Muscle of back (tissue), 11 donors: ENCODE measurements around the gene ZNF750. TPM values are rescaled to one million over a fixed set of nuclear protein-coding genes. Genes with fewer than 3 reads are reported as not detected.
A peak's percentile ranks its signal among the peaks of the same experiment; 100 is the strongest.

Source experiments
- DNase-seq, 3 donors: peaks; one replicate each; pipeline versions ENCODE4 v3.0.0 to v3.0.0-alpha.2; 2013
- polyA plus RNA-seq, 10 donors: library from polyadenylated mRNA; unstranded; fragments of 120-200 nt; gene quantifications; one replicate each; pipeline ENCODE4 v1.2.1, GENCODE V29; 2013; ENCODE audit not compliant: insufficient read length in 10 of 10

Gene ZNF750
- polyA plus RNA-seq, 10 donors = 0.17 to 8.7 (median 0.28) TPM

DNA sequence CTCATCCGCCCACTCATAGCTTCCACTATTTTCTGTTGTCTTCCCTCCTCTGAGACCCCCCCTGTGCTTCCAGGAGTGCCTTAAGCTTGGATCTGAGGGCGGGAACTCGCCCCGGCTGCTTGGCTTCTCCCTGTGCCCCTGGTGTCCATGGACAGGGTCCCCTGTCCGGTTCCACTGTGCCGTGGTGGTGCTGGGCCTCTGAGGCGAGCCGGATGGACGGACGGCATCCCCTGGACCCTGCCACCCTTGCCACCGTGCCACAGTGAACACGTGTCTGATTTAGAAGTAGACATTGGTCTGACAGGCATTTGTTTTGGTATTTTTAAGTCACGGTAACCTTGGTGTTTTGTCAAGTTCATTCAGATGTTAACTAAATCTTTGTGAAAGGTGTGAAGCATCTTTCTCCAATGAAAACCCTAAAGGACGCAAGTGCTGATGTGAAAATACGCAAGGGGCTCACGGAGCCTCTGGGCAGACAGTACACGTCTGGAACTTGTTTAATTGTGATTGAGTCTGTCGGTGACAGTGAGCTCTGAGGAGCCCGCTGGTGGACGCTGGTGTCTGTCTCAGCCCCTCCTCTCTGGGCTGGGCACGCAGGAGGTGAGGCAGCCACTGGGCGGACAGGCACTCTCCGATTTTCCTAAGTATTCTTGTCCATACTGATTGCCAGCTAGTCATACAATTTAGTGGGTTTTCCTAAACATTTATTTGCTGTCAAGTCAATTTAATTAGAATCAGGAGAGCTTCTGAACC is 26.3 kb downstream of the ZNF750 start:
- DNase-seq = no peak

DNA sequence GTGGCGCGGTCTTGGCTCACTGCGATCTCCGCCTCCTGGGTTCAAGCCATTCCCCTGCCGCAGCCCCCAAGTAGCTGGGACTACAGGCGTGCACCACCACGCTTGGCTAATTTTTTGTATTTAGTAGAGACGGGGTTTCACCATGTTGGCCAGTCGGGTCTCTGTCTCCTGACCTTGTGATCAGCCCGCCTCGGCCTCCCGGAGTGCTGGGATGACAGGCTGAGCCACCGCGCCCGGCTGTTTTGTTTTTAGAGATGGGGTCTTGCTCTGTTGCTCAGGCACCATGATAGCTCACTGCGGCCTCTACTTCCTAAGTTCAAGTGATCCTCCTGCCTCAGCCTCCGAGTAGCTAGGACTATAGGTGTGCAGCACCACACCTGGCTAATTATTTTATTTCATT is 27.2 kb downstream of the ZNF750 start:
- DNase-seq = no peak

DNA sequence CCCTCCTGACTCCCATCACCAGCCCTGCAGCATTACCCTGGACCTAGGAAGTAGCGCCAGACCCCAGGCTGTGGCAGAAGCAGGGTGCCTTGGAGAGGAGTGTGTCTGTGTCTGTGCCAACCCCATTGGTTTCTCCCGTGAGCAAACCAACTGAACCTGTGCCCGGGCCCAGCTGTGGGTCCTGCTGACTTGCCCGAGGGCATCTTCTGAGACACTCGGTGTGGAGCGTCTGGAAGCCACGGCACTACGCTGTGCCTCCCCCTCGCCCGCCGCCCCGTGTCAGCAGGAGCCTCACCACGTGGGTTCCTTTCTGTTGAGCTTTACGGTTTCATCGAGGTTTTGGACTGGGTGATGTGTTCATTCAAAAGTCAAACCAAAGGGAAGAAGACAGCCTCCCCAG is 27.8 kb downstream of the ZNF750 start:
- no peak for DNase-seq

DNA sequence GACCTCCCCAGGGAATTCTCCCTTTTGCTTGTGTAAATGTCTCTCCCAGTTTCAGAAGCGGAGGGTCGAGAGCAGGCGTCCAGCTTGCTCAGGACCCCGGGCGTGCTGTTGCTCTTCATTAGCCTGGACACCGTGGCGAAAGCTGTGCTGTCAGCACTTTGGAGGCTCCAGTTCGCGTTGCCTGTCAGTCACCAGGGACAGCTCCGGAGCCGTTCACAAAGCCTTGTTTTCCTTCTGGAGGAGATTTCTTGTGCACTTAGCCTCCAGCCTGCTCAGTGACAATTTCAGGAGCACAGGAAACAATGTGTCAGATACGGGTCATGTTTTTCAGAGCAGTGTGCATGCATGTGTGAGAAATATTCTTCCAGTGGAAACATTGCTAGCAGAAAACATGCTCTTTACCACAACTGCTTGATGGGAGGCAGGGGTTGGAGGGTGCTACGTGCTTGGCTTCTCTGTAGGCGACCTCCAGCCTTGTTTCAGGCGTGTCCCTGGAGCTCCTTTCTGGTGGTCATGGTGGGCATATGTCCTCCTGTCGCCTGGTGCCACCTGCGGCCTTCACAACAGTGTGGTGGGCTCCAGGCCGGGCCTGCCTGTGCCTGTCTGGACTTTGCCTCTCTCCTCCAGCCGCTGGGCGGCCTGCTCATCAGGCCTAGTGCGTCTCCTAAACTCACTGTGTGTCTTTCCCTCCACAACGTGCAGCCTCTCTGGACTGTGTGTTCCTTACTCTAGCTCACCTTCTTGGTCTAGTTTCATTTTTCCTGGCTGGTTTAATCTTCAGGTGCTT is 29.0 kb downstream of the ZNF750 start:
- DNase-seq = no peak

DNA sequence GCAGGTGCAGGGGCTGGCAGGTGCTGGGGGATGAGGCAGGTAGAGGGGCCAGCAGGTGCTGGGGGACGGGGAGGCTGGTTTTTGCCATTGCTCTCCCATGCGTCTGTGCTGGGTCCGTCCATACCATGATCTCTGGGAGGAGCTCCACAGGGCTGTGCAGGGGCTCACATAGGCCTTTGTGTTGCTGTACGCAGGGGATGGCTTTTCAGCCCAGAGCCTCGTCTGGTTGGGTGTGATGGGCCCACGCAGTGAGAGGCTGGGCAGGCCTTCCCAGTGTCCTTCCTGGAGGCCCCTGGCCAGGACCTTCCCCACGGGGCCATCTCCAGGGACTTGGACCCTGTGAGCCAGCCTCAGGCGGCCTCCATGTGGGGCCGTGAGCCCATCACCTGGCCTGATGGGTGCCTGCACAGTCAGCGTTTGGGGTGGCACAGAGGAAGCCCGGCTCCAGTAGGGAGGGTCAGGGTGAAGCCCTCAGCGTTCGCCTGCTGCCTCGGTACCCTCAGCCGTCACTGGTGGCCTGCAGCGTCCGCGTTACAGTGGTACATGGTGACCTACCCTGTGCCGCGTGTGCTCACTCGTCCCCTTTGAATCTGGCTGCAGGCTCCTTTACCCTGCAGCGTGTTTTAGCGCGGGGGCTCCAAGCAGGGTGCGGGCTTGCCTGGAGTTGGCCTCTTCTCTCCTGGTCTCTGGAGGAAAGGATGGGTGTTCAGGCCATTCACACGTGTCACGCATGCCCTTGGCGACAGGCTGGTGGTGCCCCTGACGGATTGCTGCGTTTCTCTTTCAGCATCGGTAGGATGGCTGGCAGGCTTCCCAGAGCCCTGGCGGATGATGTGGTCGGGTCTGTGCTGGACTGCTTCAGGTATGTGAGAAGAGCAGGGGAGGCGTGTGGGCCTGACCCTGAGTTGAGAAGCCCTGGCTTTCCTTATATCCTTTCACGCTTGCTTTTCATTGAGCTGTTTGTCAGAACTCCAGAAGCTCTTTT is 30.6 kb downstream of the ZNF750 start:
- no peak for DNase-seq

DNA sequence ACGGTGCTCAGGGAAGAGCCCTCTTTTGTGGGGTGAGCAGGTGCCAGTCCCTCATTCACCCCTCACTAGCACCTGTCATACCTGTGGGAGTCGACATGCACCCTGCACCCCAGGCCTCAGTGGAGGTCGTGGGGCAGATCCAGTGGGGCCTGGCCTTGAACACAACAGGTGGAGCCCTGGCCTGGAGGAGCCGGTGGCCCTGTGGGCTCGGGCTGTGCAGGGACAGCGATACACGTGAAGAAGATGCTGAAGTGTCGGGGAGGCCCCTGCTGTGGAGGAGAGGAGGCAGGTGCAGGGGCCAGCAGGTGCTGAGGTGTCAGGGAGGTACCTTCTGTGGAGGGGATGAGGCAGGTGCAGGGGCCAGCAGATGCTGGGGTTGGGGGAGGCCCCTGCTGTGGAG is 31.8 kb downstream of the ZNF750 start:
- DNase-seq = no peak

DNA sequence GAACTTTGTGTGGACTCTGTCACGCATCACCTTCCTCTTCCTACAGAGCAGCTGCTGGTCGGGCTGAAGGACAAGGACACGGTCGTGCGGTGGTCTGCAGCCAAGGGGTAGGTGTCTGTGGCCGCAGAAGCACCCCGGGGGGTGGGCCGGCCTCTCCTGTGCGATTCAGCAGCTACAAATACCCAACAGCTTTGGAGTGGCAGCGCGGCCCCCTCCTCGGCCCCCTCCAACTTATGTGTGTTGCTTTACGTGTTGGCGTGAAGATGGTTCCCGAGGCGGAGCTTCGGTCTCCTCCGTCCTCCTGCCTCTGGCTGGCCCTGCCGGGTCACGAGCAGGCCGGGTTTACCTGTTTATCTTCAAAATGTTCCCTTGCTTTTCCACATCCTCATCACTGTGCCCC is 32.3 kb downstream of the ZNF750 start:
- DNase-seq = no peak

DNA sequence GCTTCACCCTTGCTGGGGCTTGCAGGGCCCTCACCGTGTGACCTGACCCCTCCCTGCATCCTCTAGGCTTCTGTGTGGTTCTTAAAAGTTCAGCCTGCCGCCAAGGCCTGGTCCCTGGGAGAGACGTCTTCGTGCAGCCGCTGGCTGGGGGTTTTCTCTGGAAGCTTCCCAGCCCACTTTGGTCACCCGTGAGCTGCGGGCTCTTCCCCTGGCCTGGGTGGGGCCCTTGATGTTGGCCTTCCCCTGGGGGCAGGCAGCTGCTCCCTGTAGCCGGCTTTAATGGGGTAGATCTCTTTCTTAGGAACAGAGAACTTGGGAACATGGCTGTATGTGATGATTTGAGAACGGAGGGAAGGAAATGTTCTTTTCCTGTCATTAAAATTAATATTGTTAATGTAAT is 32.7 kb downstream of the ZNF750 start:
- DNase-seq = no peak

DNA sequence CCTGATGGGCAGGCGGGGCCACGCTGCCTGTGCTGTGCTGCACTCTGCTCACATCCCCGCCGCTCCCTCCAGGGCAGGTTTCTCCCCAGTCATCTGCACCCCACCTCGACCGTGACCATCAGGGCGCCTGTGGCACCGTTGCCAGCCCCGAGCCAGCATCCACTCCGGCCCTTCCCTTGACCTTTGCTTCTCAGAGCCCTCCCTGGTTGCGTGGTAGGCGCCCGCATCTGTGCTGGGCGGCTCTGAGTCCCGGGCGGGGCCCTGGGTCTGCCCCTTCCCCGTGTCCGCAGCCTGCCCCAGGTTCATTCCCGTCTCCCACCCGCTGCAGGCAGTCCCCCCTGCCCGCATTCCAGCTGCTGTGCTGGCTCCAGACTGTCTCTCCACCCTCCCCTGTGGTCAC is 33.2 kb downstream of the ZNF750 start:
- no peak for DNase-seq

DNA sequence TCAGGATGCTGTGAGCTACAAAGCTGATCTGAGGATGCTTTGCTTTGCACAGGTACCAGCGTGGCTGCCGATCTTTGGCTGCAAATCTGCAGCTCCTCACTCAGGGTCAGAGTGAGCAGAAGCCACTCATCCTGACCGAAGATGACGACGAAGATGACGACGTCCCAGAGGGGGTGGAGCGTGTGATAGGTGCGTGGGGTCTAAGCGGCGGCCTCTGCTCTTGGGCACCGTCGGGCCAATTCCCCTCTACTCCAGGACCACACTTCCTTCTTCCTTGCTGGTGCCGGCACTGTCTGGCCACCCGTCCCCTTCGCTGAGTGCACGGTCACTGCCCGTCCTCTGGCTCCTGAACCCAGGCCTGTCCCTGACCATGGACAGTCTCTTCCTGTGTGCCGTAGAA is 34.0 kb downstream of the ZNF750 start:
- DNase-seq = no peak

DNA sequence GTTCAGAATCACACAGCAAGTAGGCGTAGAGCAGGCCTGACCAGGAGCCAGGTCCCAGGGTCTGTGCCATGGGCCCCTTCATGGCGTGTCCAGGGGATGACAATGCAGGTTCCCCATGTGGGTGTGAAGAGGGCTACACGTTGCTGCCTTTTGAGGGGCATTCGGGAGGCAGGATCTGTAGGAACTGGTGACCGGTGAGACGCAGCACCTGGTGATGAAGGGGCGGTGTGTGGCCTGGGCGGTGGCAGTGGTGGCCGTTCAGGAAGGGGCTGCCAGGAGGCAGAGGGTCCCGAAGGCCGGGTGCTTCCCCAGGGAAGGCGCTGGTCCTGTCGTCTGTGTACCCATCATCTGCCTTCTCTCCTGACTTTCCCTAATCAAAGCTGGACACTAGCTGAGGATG is 34.6 kb downstream of the ZNF750 start:
- DNase-seq = no peak

DNA sequence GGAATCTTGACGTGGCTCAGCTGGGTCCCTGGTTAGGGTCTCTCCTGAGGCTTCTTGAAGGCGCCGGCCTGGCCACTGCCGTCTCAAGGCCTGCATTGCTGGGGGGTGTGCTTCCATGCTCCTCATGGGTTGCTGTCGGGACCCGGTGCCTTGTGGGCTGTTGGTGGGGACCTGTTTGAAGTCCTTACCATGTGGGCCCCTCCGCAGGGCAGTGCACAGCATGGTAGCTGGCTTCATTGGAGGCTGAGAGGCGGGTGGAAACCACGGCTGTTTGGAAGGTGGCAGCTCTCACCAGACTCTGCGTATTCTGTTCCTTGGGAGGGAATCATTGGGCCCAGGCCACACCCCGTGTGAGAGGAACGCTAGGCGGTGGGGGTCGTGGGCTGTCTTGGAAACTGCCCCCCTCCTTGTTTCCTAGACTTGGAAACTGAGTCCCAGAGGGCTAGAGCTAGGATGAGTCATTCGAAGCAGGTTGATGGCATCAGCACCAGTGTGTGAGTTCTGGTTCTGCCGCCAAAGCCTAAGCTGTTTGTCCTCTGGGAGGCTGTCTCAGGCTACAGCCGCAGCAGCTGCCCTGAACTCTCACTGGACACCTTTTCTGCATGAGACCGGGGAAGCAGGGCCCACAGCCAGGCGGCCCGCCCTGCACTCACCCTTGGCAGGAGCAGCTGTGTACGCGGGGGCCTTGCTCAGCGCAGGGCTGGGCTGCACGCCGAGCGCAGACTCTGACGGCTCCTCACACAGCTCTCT is 35.2 kb downstream of the ZNF750 start:
- DNase-seq = peak; percentile 82 to 96 (median 93)

DNA sequence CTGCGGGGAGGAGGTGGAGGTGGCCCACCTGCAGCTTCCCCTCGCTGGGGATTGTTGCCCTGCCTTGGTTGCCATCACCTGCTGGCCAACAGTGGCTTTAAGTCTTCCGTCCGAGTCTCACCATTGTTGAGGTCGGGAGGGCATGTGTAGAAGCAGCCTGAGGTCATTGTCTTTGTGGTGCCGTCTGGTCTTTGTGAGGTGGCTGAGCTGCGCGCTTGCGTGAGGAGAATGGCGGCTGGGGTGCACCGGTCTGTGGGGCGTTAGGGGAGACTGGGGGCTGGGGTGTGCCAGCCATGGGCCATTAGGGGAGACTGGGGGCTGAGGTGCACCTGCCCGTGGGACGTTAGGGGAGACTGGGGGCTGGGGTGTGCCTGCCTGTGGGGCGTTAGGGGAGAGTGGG is 36.2 kb downstream of the ZNF750 start:
- no peak for DNase-seq

DNA sequence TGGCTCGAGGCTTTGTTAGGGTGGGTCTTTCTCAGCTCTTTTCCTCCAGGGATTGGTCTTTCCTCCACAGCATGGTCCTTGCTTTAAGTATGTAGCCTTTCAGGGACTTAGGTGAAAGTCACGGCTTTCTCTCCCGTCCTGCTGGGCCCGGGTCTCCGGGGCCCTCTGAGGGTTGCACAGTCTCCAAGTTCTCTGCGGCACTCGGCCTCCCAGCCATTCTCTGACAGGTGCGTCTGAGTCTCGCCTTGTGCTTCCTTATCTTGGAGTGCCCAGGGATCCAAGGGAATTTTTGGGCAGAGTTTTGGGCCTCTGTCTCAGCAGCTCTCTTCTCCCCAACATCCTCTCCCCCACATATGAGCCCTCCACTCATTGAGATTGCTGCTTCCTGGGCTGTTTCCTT is 36.6 kb downstream of the ZNF750 start:
- DNase-seq = no peak

DNA sequence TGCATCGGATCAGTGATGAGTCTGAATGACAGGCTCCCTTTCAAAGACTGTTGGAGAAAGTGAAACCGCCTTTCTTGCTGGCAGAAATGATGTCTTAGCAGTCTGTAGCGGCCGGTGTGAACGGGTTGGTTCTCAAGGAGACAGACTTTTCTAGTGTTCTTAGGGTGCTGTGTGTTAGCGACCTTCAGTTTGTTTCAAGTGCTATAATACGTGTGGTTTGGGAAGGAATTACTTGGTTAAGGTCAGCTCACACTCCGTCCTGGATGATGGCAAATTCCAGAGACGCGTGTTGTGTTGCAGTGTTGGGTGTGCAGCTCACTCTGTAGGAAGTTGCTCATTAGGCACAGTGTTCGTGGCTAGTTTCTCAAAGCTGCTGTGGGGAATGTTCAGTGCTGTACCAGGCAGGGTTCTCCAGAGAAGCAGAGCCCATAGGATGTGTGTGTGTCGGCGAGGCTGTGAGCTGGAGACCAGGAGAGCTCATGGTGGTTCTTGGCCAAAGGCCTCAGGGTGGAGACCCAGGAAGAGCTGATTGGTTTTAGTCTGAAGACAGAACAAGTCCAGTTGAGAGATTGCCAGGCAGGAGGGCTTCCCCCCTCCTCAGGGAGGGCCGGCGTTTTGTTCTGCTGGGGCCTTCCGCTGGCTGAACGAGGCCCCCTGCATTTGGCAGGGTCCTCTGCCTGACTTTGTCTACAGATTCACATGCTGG is 37.6 kb downstream of the ZNF750 start:
- DNase-seq = peak in 2 of 3 donors; percentile 53 to 65

DNA sequence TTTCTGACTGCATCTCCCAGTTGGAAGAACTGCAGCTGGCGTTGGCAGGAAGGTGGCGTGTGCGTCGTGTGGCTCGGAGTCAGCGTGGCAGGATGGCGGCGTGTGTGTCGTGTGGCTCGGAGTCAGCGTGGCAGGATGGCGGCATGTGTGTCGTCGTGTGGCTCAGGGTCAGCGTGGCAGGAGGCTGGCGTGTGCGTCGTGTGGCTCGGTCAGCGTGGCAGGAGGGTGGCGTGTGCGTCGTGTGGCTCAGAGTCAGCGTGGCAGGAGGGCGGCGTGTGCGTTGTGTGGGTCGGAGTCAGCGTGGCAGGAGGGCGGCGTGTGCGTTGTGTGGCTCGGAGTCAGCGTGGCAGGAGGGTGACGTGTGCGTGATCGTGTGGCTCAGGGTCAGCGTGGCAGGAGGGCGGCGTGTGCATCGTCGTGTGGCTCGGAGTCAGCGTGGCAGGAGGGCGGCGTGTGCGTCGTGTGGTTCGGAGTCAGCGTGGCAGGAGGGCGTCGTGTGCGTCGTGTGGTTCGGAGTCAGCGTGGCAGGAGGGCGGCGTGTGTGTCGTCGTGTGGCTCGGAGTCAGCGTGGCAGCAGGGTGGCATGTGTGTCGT is 38.3 kb downstream of the ZNF750 start:
- no peak for DNase-seq

DNA sequence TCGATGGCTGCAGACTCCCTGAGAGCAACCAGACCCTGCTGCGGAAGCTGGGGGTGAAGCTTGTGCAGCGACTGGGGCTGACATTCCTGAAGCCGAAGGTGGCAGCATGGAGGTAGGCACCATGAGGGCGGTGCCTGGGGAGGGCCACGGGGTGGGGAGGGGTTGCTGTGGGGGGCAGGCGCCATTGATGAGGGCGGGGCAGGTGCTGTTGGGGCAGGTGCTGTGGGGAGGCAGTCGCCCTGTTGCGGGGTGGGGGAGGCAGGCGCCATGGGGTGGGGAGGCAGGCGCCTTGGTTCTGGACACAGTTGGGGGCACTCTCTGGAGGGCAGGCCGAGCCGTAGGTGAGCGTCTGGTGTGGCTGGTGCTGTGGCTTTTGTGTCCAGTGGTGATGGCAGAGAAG is 38.9 kb downstream of the ZNF750 start:
- DNase-seq = no peak

DNA sequence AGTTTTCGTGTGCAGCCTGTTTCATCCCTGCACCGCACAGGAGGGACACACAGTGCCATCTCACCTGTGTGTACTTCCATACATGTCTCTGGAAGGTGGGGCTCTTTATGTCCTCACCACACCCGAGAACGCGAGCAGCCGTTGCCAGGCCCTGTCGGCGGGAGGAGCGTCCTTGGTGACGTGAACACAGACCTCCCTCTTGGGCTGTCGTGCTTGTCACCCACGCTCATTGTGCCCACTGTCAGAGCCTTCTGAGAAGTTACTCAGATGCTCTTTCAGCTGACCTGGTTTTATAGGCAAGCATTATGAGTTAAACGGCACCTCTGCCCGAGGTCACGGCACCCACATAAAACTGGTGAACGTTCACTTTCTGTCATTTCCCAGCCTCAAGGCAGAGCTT is 40.2 kb downstream of the ZNF750 start:
- no peak for DNase-seq

DNA sequence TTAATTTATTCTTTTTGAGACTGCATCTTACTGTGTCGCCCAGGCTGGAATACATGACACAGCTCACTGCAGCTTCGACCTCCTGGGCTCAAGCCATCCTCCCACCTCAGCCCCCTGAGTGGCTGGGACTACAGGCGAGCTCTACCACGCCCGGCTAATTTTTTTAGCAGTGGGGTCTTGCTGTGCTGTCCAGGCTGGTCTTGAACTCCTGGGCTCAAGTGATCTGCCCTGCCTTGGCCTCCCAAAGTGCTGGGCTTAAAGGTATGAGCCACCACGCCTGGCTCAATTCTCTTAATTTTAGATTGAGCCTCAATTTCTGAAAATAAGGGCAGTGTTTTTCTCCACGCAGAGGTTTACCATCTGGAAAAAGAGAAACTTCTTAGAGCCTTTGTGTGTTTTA is 41.1 kb downstream of the ZNF750 start:
- no peak for DNase-seq

DNA sequence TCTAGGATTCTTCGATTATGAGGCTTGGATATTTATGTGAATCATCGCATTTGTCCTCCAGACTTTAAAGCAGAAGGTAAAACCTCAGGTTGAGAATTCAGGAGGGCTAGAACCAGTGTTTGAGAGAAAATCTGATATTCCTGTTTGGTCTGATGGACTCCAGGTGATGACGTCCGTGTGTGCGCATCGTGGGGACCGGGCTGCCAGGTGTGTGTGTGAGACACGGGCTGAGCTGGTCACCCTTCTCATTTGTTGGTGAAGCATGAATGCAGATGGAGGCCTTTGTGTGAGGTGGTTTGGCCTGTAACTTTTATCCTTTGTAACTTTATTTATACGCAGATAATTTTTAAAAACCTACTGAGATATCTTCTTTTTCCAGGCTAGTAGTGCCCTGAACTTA is 42.8 kb downstream of the ZNF750 start:
- DNase-seq = no peak
